Sigmoid colon (tissue), 3 donors: ENCODE data around the gene TNFRSF19.

ENCODE experiments used
- CTCF ChIP-seq, 4 experiments: fragments of 450-650 bp in 3 of 4; fragments of 200-600 bp in 1 of 4; IDR thresholded peaks; one replicate each; pipeline ENCODE4 v1.5.1; 2016 to 2019; ENCODE audit warnings: antibody characterized with exemption in 4 of 4, mild to moderate bottlenecking in 3 of 4, moderate library complexity in 2 of 4
- POLR2A ChIP-seq, 2 donors: fragments of 450-650 bp; IDR thresholded peaks; one replicate each; pipeline ENCODE4 v1.6.1; 2016; ENCODE audit warnings: antibody characterized with exemption in 2 of 2, mild to moderate bottlenecking in 2 of 2, moderate library complexity in 2 of 2

GRCh38 chr13:23668562-23668961, 98.3 kb downstream of the TNFRSF19 start:
- no peak for TF ChIP-seq CTCF (IDR thresholded peaks at IDR 0.05)
- TF ChIP-seq POLR2A (IDR thresholded peaks at IDR 0.05), result no peak
